Activated CD4-positive, alpha-beta T cell treated with anti-CD3 and anti-CD28 coated beads, Interleukin-2, amount 50 U/mL, for 24 hours (primary cell): ENCODE measurements around the gene AUTS2.

Experiments used
- DNase-seq, 2 donors: peaks; one replicate each; pipeline ENCODE4 v3.0.0-alpha.2; 2020; ENCODE audit warnings: low read depth in 1 of 2, low spot score in 1 of 2

The AUTS2 gene

GRCh38 chr7:70047891-70048448 lies 449.7 kb downstream of the AUTS2 start:
- no peak for DNase-seq

DNA sequence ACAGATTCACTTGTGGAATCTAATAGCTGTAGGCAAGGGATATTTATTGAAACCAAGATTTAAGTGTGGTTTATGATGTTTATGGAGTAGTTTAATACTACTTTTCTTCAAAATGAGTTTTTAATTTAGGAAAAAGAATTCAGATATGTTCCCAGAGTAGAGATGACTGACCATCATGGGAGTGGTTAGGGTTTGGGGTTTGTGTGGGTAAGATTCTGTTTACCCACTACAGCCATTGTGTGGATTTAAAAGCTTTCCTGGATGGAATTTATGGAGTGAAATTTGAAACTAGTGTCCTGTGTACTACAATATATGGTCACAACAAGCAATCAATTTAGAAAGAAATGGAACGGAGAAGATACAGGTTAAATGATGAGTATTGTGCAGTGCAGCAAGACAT lies 453.5 kb downstream of the AUTS2 start:
- no peak for DNase-seq

GRCh38 chr7:70052691-70053090 lies 454.4 kb downstream of the AUTS2 start:
- no peak for DNase-seq

DNA sequence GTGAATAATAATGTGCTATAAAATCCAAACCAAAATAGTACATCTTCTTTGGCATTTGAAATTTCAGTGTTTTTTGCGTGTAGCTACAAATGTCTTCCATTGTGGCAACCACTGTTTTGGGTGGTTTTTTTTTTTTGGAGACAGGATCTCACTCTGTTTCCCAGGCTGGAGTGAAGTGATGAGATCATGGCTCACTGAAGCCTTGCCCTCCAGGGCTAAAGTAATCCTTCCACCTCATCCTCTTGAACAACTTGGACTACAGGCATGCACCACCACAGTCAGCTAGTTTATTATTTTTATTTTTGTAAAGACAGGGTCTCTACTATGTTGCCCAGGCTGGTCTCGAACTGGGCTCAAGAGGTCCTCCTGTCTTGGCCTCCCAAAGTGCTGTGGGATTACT lies 455.1 kb downstream of the AUTS2 start:
- no peak for DNase-seq

GRCh38 chr7:70053989-70054388 lies 455.7 kb downstream of the AUTS2 start:
- DNase-seq: no peak

DNA sequence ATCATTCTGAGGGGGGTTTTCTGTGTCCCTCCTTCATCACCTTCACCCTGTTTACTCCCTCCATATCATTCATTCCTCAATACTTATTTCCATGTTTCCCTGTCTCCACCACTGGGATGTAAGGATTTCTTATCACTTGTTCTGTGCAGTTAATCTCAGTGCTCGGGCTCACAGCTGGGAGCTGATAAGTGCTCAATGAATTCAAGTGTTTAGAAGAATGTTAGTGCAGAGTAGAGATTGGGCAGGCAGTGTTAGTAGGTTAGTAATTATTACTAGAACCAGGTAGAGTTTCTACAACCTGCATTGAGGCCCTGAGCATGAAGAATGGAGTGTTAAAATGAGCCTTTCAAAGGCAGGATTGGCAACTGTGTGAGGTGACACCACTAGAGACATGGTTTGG lies 458.1 kb downstream of the AUTS2 start:
- no peak for DNase-seq

DNA sequence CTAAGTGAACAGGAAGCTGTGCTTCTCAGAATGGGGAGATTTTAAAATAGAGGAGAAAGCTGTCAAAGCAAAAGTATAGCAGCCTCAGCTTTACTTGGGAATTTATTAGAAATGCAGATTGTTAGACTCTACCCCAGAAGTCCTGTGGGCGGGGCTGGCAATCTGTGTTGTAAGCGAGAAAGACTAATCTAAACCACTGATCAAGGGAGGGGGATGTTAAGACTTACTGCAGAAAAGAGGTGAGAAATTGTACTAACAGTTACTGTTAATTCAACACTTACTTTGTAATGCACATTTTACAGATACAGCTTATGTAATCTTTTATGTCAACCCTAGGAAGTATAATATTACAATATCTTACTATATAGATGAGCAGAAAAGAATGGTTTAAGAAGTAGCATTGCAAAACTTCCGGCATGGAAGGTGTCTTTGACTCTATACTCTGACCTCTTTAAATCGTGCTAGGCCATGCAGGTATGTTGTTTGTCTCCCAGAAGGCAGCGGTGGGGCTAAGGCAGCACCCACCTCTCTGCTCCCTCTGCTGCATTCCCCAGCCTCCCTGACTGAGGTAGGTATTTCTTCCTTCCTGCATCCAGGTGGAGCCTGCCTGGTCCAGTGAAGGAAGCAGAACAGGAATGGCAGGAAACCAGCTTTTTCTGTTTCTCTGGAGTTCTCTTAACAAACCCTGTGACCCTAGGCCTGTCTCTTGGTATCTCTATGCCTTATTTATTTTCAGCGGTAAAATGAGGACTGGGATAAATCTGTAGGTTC lies 462.2 kb downstream of the AUTS2 start:
- DNase-seq: no peak

DNA sequence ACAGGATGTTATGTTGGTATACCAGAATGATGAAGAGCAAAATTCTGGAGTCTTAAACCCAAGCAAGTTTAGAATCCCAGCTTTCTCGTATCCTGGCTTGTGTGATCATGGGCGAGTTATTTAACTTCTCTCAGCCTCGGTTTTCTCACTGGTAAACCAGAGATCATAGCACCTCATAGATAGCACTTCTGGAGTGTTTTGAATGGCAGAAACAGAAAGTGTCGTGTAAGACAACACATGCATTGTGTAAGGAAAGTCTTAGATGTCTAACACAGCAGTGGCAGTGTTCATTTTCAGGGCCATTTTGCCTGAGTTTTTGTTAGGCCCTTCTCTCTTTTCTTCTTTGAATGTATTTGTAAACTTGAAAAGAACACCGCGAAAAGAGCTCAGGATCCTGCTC lies 465.1 kb downstream of the AUTS2 start:
- DNase-seq: no peak

DNA sequence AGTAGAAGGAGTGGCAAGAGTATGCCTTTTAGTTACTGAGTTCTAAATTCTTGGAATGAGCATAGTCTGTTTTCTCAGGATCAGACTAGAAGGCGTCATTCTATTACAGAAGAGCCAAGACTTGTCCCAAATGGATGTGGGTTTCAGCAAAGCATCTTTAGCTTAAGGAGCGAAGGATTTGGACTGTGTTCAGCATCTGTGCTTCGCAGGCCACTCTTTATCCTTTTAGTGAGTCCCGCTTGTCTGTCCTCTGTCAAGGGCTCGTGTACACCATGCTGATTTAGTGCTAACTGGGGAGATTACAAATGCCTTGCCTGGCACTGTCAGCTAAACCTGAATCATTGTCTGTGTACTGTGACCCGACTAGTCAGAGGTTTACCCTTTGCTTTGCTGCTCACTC lies 465.7 kb downstream of the AUTS2 start:
- no peak for DNase-seq

DNA sequence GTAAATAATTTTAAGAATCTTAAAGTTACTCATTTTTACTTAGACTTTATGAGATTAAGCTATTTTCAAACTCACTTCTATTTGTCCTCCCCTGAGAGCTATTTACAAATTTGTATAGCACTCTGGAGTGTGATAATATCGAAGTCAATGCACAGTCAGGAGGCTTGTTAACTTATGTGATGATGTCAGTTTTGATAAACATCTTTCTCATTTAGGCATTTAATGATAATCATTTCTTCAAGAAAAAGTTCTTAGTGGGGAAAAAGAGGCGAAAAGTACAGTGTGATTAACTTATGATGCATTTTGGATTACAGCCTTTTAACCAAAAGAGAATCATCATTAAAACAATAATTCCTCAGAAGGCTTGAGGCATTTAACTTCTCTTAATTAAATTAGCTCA lies 468.6 kb downstream of the AUTS2 start:
- no peak for DNase-seq

DNA sequence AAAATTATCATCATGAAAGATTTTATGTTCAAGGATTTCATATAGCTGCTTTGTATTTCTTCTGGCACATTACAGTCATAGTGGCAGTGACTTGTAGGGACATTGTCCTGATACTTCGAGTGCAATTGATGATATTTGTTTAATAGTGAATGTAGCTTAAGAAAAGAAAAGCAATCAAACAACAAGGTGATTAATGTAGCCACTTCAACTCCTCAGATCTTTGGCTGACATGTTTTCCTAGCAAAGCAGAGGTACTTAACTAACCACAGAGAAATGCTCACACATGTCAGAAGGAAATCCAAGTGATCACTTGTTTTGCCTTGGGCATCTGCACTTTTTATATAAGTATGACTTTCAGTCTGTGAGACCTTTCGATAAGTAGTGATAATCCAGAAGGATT lies 470.3 kb downstream of the AUTS2 start:
- no peak for DNase-seq

GRCh38 chr7:70069977-70070376 lies 471.7 kb downstream of the AUTS2 start:
- no peak for DNase-seq

DNA sequence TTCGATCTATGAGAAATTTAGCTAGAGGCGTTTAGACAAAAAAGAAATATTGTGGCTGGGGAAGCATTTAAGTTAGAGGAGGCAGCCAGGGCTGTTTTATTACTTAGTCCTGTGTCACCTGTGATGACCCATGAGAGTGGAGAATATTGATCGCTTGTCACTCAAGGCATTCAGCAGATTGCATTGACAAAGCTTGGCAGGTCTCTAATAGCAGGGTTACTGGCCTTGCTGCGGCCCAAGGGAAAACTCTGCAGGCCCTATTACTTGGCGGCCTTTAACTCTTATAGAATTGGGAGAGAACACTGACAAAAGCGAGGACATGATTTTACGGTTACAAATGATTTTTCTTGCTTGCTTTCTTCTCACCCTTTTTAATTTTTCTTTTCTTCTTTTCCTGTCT lies 473.5 kb downstream of the AUTS2 start:
- no peak for DNase-seq

DNA sequence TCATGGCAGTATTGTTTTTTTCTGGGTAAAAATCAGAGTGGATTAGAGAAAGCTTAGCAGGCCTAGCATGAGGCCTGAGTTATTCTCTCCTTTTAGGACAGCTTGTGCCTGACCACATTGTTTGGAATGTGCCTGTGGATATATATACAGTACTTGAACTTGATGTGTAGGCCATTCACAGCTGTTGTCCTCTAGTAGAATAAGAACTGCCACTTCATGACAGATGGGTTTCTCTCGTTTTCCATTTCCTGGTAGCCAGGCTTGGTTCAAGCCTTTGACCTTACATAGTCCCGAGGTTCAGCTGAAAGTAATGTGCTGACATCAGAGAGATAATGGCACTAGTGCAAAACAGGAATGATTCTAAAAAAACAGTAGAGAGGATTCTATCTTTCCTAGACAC lies 473.9 kb downstream of the AUTS2 start:
- no peak for DNase-seq

- DNase-seq: no peak
These were observed 478.1 kb downstream of the AUTS2 start for GRCh38 chr7:70076325-70076724.

- DNase-seq: no peak
These were observed 483.9 kb downstream of the AUTS2 start for GRCh38 chr7:70082099-70082611.

GRCh38 chr7:70091362-70091761 lies 493.1 kb downstream of the AUTS2 start:
- DNase-seq: no peak

- no peak for DNase-seq
These were observed 494.3 kb downstream of the AUTS2 start for GRCh38 chr7:70092314-70093204.

- DNase-seq: no peak
These were observed 495.1 kb downstream of the AUTS2 start for GRCh38 chr7:70093205-70093904.

DNA sequence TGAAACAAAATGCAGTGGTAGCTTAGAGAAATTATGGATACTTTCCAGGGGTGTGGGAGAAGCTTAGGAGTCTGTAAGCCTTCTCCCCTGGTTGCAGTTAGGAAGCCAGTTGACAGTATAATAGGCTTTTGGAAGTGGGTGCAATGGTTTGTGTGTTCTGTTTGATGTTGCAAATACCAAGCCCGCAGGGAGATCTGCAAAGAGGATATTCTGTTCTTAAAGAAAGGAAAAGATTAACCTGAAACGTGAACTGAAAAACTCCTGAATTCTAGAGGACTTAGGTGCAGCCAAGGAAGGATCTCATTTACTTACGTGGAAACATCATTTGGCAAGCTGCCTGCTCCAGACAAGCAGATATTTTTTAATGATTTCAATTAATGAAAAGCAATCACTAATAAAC lies 496.6 kb downstream of the AUTS2 start:
- DNase-seq: no peak

GRCh38 chr7:70097645-70098044 lies 499.4 kb downstream of the AUTS2 start:
- DNase-seq: no peak
